GM12891 (cell line): ENCODE data around the gene TAS2R39.

Experiments
- POLR2A ChIP-seq: IDR thresholded peaks from 2 replicates; pipeline ENCODE4 v1.6.1; 2011; ENCODE audit warnings: low read depth, low read length, control low read depth
- POLR2AphosphoS5 ChIP-seq: IDR thresholded peaks from 2 replicates; pipeline ENCODE4 v1.6.1; 2011; ENCODE audit warnings: low read depth, low read length, control low read depth
- POU2F2 ChIP-seq: IDR thresholded peaks from 2 replicates; pipeline ENCODE4 v1.6.1; 2011; ENCODE audit warnings: low read depth, mild to moderate bottlenecking, control low read depth, low read length, moderate library complexity
- SPI1 ChIP-seq: IDR thresholded peaks from 2 replicates; pipeline ENCODE4 v1.6.1; 2011; ENCODE audit warnings: low read depth, low read length, control low read depth
- TAF1 ChIP-seq: IDR thresholded peaks from 2 replicates; pipeline ENCODE4 v1.6.1; 2011; ENCODE audit warnings: low read depth, low read length, control low read depth

- TF ChIP-seq POLR2A (no peak), POLR2AphosphoS5 (no peak), TAF1 (no peak), SPI1 (no peak), POU2F2 (no peak)
These were observed 44.6 kb downstream of the TAS2R39 start for GRCh38 chr7:143227806-143228205.
